ENCODE data around the gene CD300H. TPM values are rescaled to one million over a fixed set of nuclear protein-coding genes. Genes with fewer than 3 reads are reported as not detected.

Gene CD300H
- total RNA-seq, 4 donors from 2014 or later, result not detected

- intact Hi-C loops (cut with DNase I), result no loop called here
- peak; percentile 72 for DNase-seq (ENCODE audit: extremely low spot score)
- H3K4me3 ChIP-seq, result no peak overlapping the region
- no peak overlapping the region for H3K27ac ChIP-seq (replicated peaks in 1 of 4)
- 74% methylated on average over 8 of the region's 8 CpGs for WGBS
- TF ChIP-seq POLR2AphosphoS5 (IDR thresholded peaks at IDR 0.05), result no peak
- no peak for TF ChIP-seq EP300 (IDR thresholded peaks at IDR 0.05)
- TF ChIP-seq CTCF (IDR thresholded peaks at IDR 0.05), result no peak
- TF ChIP-seq POLR2A (IDR thresholded peaks at IDR 0.05; ENCODE audit: low read depth), result no peak
- peaks cover 0 to 11% (median 4%) of the 10 kb centered on the region in 4 donors for H3K9me3 ChIP-seq
- no peaks in the 10 kb centered on the region for H3K36me3 ChIP-seq
- no peaks in the 10 kb centered on the region for H3K4me1 ChIP-seq
- H3K27me3 ChIP-seq, result peaks cover 0 to 20% (median 0%) of the 10 kb centered on the region in 4 donors
Measured at GRCh38 chr17:74527756-74528155, 39.6 kb downstream of the CD300H start.

- peak; percentile 68 for DNase-seq (ENCODE audit: extremely low spot score)
- no peak overlapping the region for H3K4me3 ChIP-seq
- no peaks in the 10 kb centered on the region for H3K36me3 ChIP-seq
- no peak overlapping the region for H3K27ac ChIP-seq (replicated peaks in 1 of 4)
- no peaks in the 10 kb centered on the region for H3K4me1 ChIP-seq
- H3K9me3 ChIP-seq, result peaks cover 0 to 13% (median 5%) of the 10 kb centered on the region in 4 donors
- WGBS, result 93% methylated on average over 5 of the region's 5 CpGs
- intact Hi-C loops (cut with DNase I), result no loop called here
- peaks cover 0 to 20% (median 0%) of the 10 kb centered on the region in 4 donors for H3K27me3 ChIP-seq
- no peak for TF ChIP-seq EP300 (IDR thresholded peaks at IDR 0.05)
- TF ChIP-seq POLR2AphosphoS5 (IDR thresholded peaks at IDR 0.05), result no peak
- no peak for TF ChIP-seq CTCF (IDR thresholded peaks at IDR 0.05)
- TF ChIP-seq POLR2A (IDR thresholded peaks at IDR 0.05; ENCODE audit: low read depth), result no peak
Measured at GRCh38 chr17:74527081-74527480, 40.2 kb downstream of the CD300H start.

- peak; percentile 21 for DNase-seq (ENCODE audit: extremely low spot score)
- H3K9me3 ChIP-seq, result peaks cover 0 to 13% (median 5%) of the 10 kb centered on the region in 4 donors
- 66% methylated on average over 3 of the region's 3 CpGs for WGBS
- H3K27ac ChIP-seq (replicated peaks in 1 of 4), result no peak overlapping the region
- no peak overlapping the region for H3K4me3 ChIP-seq
- TF ChIP-seq POLR2A (IDR thresholded peaks at IDR 0.05; ENCODE audit: low read depth) (no peak), POLR2AphosphoS5 (IDR thresholded peaks at IDR 0.05) (no peak), CTCF (IDR thresholded peaks at IDR 0.05) (no peak), EP300 (IDR thresholded peaks at IDR 0.05) (no peak)
- intact Hi-C loops (cut with DNase I), result no loop called here
- no peaks in the 10 kb centered on the region for H3K36me3 ChIP-seq
- H3K27me3 ChIP-seq, result peaks cover 0 to 18% (median 0%) of the 10 kb centered on the region in 4 donors
- no peaks in the 10 kb centered on the region for H3K4me1 ChIP-seq
Measured at GRCh38 chr17:74526681-74527080, 40.6 kb downstream of the CD300H start.

GRCh38 chr17:74525781-74526288 lies 41.5 kb downstream of the CD300H start:
- TF ChIP-seq POLR2AphosphoS5 (IDR thresholded peaks at IDR 0.05) (no peak), EP300 (IDR thresholded peaks at IDR 0.05) (no peak), POLR2A (IDR thresholded peaks at IDR 0.05; ENCODE audit: low read depth) (no peak), CTCF (IDR thresholded peaks at IDR 0.05) (no peak)
- intact Hi-C loops (cut with DNase I), result no loop called here
- Histone ChIP-seq H3K4me3 (no peak overlapping the region), H3K4me1 (no peaks in the 10 kb centered on the region), H3K9me3 (peaks cover 0 to 13% (median 5%) of the 10 kb centered on the region in 4 donors), H3K27me3 (peaks cover 0 to 10% (median 0%) of the 10 kb centered on the region in 4 donors), H3K27ac (replicated peaks in 1 of 4) (no peak overlapping the region), H3K36me3 (no peaks in the 10 kb centered on the region)
- DNase-seq (ENCODE audit: extremely low spot score), result peak; percentile 50
- 89% methylated on average over 14 of the region's 14 CpGs for WGBS

GRCh38 chr17:74525465-74525725 lies 41.9 kb downstream of the CD300H start:
- Histone ChIP-seq H3K36me3 (no peaks in the 10 kb centered on the region), H3K27ac (replicated peaks in 1 of 4) (no peak overlapping the region), H3K9me3 (peaks cover 0 to 13% (median 5%) of the 10 kb centered on the region in 4 donors), H3K4me1 (no peaks in the 10 kb centered on the region), H3K4me3 (no peak overlapping the region), H3K27me3 (peaks cover 0 to 10% (median 0%) of the 10 kb centered on the region in 4 donors)
- 100% methylated on average over 1 of the region's 1 CpG for WGBS
- intact Hi-C loops (cut with DNase I), result no loop called here
- DNase-seq (ENCODE audit: extremely low spot score), result peak; percentile 66
- TF ChIP-seq CTCF (IDR thresholded peaks at IDR 0.05) (no peak), EP300 (IDR thresholded peaks at IDR 0.05) (no peak), POLR2A (IDR thresholded peaks at IDR 0.05; ENCODE audit: low read depth) (no peak), POLR2AphosphoS5 (IDR thresholded peaks at IDR 0.05) (no peak)
